ENCODE results near the gene XCL2.
A peak's percentile ranks its signal among the peaks of the same experiment; 100 is the strongest.

The XCL2 gene

GRCh38 chr1:168560370-168560769 lies 16.6 kb upstream of the XCL2 start:
- no peak for DNase-seq (ENCODE audit: low read depth)
- no peak overlapping the region for H3K4me3 ChIP-seq (ENCODE audit: low read depth, low read length)
- TF ChIP-seq MYC (IDR thresholded peaks at IDR 0.05; ENCODE audit: low read depth, low read length) (no peak), CTCF (IDR thresholded peaks at IDR 0.05; ENCODE audit: low read depth, low read length) (no peak), POLR2A (IDR thresholded peaks at IDR 0.05; ENCODE audit: extremely low read depth, insufficient read length) (no peak)
- TF ChIP-seq, protein P1, sequence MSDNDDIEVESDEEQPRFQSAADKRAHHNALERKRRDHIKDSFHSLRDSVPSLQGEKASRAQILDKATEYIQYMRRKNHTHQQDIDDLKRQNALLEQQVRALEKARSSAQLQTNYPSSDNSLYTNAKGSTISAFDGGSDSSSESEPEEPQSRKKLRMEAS (IDR thresholded peaks at IDR 0.05; ENCODE audit: low read depth, low read length) = no peak

DNA sequence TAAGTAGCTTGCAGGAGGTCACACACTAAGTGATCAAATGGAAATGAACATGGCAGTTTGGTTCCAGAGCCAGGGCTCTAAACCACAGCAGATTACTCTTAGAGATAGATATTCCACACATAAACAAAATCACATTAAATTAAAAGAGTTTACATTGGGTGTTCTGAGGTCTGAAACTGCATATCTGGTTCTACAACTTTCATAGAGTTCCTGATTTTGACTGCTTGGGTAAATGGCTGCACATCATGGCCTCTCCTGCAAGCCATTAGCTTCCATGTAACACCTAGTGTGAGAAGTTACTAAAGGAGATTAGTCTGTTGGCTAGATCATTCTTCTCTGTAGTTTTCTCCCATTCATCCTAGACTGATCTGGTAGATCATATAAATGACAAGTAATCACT lies 12.8 kb upstream of the XCL2 start:
- TF ChIP-seq POLR2A (IDR thresholded peaks at IDR 0.05; ENCODE audit: extremely low read depth, insufficient read length) (no peak), MYC (IDR thresholded peaks at IDR 0.05; ENCODE audit: low read depth, low read length) (no peak), CTCF (IDR thresholded peaks at IDR 0.05; ENCODE audit: low read depth, low read length) (no peak)
- TF ChIP-seq, protein P1 (IDR thresholded peaks at IDR 0.05; ENCODE audit: low read depth, low read length) = no peak
- DNase-seq (ENCODE audit: low read depth) = no peak

GRCh38 chr1:168555508-168556046 lies 11.8 kb upstream of the XCL2 start:
- DNase-seq (ENCODE audit: low read depth) = no peak
- no peak overlapping the region for H3K4me3 ChIP-seq (ENCODE audit: low read depth, low read length)
- no peak for TF ChIP-seq MYC (IDR thresholded peaks at IDR 0.05; ENCODE audit: low read depth, low read length)
- TF ChIP-seq, protein P1 (IDR thresholded peaks at IDR 0.05; ENCODE audit: low read depth, low read length) = no peak
- TF ChIP-seq POLR2A (IDR thresholded peaks at IDR 0.05; ENCODE audit: extremely low read depth, insufficient read length) = no peak
- no peak for TF ChIP-seq CTCF (IDR thresholded peaks at IDR 0.05; ENCODE audit: low read depth, low read length)

More for the DNA sequence above, 12.8 kb upstream of the XCL2 start:
- no peak overlapping the region for H3K4me3 ChIP-seq (ENCODE audit: low read depth, low read length)

- no peak overlapping the region for H3K4me3 ChIP-seq (ENCODE audit: low read depth, low read length)
- no peak for TF ChIP-seq MYC (IDR thresholded peaks at IDR 0.05; ENCODE audit: low read depth, low read length)
- no peak for TF ChIP-seq POLR2A (IDR thresholded peaks at IDR 0.05; ENCODE audit: extremely low read depth, insufficient read length)
- TF ChIP-seq, protein P1 (IDR thresholded peaks at IDR 0.05; ENCODE audit: low read depth, low read length) = no peak
- TF ChIP-seq CTCF (IDR thresholded peaks at IDR 0.05; ENCODE audit: low read depth, low read length) = no peak
- peak; percentile 26 for DNase-seq (ENCODE audit: low read depth)
Measured at GRCh38 chr1:168554603-168555483, 11.0 kb upstream of the XCL2 start.

DNA sequence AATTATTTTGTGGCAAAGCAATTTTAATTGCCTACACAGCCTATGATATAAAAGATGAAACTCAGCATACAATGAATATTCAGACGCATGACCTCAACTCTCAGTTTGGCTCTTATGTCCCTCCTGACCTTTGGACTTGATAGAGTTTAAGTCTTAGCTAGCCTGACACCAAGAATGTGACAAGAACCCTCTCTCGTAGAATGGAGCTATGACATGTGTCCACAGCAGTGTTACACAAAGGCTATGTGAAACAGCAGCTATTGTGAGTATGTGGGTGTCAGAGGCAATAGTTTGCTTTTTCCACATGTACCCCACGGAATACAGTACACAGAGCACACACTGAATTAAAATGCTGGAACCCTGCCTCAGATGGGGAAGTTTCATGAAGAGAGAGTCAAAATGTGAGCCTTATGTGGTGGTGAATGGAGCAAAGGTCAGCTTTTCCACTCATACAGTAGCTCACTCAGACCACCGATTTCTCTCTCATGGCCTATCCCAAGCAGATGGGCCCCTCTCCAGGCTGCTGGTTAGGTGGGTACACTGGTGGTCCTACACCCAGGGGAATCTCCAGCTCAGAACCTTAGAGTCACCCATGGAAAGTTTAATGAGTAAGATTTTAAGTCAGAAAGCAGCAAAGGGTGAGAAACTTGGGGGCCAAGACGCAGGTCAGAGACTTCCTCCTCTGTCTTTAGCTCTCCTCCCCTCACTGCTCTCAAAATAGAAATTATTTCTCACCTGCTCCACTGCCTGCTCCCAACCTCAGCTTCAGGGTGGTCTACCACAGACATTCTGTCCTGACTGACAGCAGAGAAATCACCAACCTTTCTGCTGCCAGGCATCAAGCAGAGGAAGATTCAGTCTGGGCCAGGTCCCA lies 10.1 kb upstream of the XCL2 start:
- no peak for DNase-seq (ENCODE audit: low read depth)
- no peak overlapping the region for H3K4me3 ChIP-seq (ENCODE audit: low read depth, low read length)
- TF ChIP-seq MYC (IDR thresholded peaks at IDR 0.05; ENCODE audit: low read depth, low read length) = no peak
- TF ChIP-seq CTCF (IDR thresholded peaks at IDR 0.05; ENCODE audit: low read depth, low read length) = no peak
- TF ChIP-seq POLR2A (IDR thresholded peaks at IDR 0.05; ENCODE audit: extremely low read depth, insufficient read length) = no peak
- TF ChIP-seq, protein P1 (IDR thresholded peaks at IDR 0.05; ENCODE audit: low read depth, low read length) = no peak

All from NB4 (cell line).